K562 (cell line): ENCODE data around the gene SEMA4F. TPM values are rescaled to one million over a fixed set of nuclear protein-coding genes. Genes with fewer than 3 reads are reported as not detected.

Experiments
- BACH1 ChIP-seq: fragments of 200-800 bp; sonication (Bioruptor generic); IDR thresholded peaks from 2 replicates; pipeline ENCODE4 v1.6.1; 2016; ENCODE audit warnings: missing genetic modification characterization, missing compliant biosample characterization
- C11orf30 ChIP-seq: fragments of 450-650 bp; IDR thresholded peaks from 2 replicates; pipeline ENCODE4 v1.6.1; 2016; ENCODE audit warnings: low read depth, mild to moderate bottlenecking
- CTBP1 ChIP-seq: fragments of 450-650 bp; IDR thresholded peaks from 2 replicates; pipeline ENCODE4 v1.6.1; 2016; ENCODE audit warnings: borderline replicate concordance
- ESRRB ChIP-seq: fragments of 250-450 bp; sonication (Bioruptor Pico); IDR thresholded peaks from 2 replicates; pipeline ENCODE4 v1.5.0; 2020; ENCODE audit warnings: mild to moderate bottlenecking, moderate library complexity, borderline replicate concordance
- ETV5 ChIP-seq: sonication (generic); formaldehyde crosslinking; IDR thresholded peaks from 2 replicates; pipeline ENCODE4 v1.4.0; 2020; ENCODE audit warnings: low read depth, mild to moderate bottlenecking, missing genetic modification reagents
- GTF2F1 ChIP-seq: IDR thresholded peaks from 2 replicates; pipeline ENCODE4 v1.6.1; 2011; ENCODE audit warnings: low read depth, low read length, improper control_type of control experiment
- HDAC8 ChIP-seq: fragments of 450-650 bp; IDR thresholded peaks from 2 replicates; pipeline ENCODE4 v1.6.1; 2016; ENCODE audit warnings: mild to moderate bottlenecking, missing genetic modification characterization, moderate library complexity, missing compliant biosample characterization
- HNRNPLL ChIP-seq: fragments of 200-400 bp; formaldehyde crosslinking; IDR thresholded peaks from 2 replicates; pipeline ENCODE4 v1.6.1; 2017; ENCODE audit warnings: low read length, low read depth, mild to moderate bottlenecking; ENCODE audit not compliant: poor library complexity, severe bottlenecking
- IFI16 ChIP-seq: fragments of 250-450 bp; sonication (Bioruptor Pico); IDR thresholded peaks from 2 replicates; pipeline ENCODE4 v2.1.2; 2022; ENCODE audit warnings: mild to moderate bottlenecking, inconsistent platforms
- MIER1 ChIP-seq: fragments of 450-650 bp; IDR thresholded peaks from 2 replicates; pipeline ENCODE4 v1.6.1; 2016; ENCODE audit warnings: antibody characterized with exemption, mild to moderate bottlenecking, low read depth
- MLLT1 ChIP-seq, 2 experiments: fragments of 450-650 bp; IDR thresholded peaks; 2 replicates each; pipeline ENCODE4 v1.6.1; 2016
- MTF1 ChIP-seq: fragments of 250-450 bp; sonication (Bioruptor Pico); IDR thresholded peaks from 2 replicates; pipeline ENCODE4 v1.9.0; 2021; ENCODE audit warnings: moderate library complexity, mild to moderate bottlenecking, inconsistent platforms, borderline replicate concordance
- PBX2 ChIP-seq, 2 experiments: IDR thresholded peaks in 1 of 2; conservative IDR thresholded peaks in 1 of 2; 2 replicates each; pipeline ENCODE4 v1.6.1; 2016; ENCODE audit warnings: low read depth in 2 of 2, mild to moderate bottlenecking in 1 of 2, missing compliant biosample characterization in 1 of 2, missing genetic modification characterization in 1 of 2, moderate library complexity in 1 of 2
- POLR2H ChIP-seq: IDR thresholded peaks from 2 replicates; pipeline ENCODE4 v1.6.1; 2016; ENCODE audit warnings: missing genetic modification characterization, low read depth, mild to moderate bottlenecking, control low read depth, missing compliant biosample characterization, moderate library complexity
- SMARCE1 ChIP-seq: fragments of 450-650 bp; IDR thresholded peaks from 2 replicates; pipeline ENCODE4 v1.7.1; 2016; ENCODE audit warnings: mild to moderate bottlenecking
- SP2 ChIP-seq: IDR thresholded peaks from 2 replicates; pipeline ENCODE4 v1.6.1; 2011; ENCODE audit warnings: mild to moderate bottlenecking, low read depth, low read length, moderate library complexity; ENCODE audit not compliant: poor library complexity, severe bottlenecking; ENCODE audit errors: extremely low read depth
- SRF ChIP-seq, 2 experiments: fragments of 250-450, 450-650 bp in 1 of 2; sonication (Bioruptor Pico) in 1 of 2; sonication (generic) in 1 of 2; formaldehyde crosslinking; IDR thresholded peaks; 2 replicates each; pipeline versions ENCODE4 v1.5.0 to v1.5.1; 2020 to 2022; ENCODE audit warnings: mild to moderate bottlenecking in 1 of 2, missing genetic modification reagents in 1 of 2
- TEAD1 ChIP-seq, 2 experiments: fragments of 450-650 bp in 1 of 2; sonication (generic) in 1 of 2; formaldehyde crosslinking; IDR thresholded peaks; 2 replicates each; pipeline versions ENCODE4 v1.4.0 to v1.8.0; 2020 to 2022; ENCODE audit warnings: mild to moderate bottlenecking in 2 of 2, missing genetic modification reagents in 1 of 2
- polyA plus RNA-seq, 8 experiments: library from polyadenylated mRNA; depleted of rRNA in 4 of 8; stranded (reverse) in 5 of 8; unstranded in 3 of 8; fragments of >200 nt; fragmentation: Nextera tagmentation in 2 of 8; fragmentation: Illumina TruSeq in 1 of 8; extraction: Ambion mirVana in 2 of 8; extraction: Trizol in 1 of 8; gene quantifications; 2 replicates each; pipeline versions ENCODE4 v1.2.1 to v1.2.3, GENCODE V29; 2011 to 2014; ENCODE audit warnings: inconsistent platforms in 1 of 8, missing spikeins in 1 of 8
- total RNA-seq, 7 experiments: library from RNA; depleted of rRNA in 6 of 7; stranded (reverse); fragments of >200 nt in 6 of 7; fragmentation: Illumina TruSeq in 2 of 7; extraction: Trizol in 2 of 7; gene quantifications; 2 replicates each; pipeline versions ENCODE4 v1.2.1 to v1.2.3, GENCODE V29; 2011 to 2021; ENCODE audit warnings: low replicate concordance in 1 of 7
- TF ChIP-seq, protein P1 (sequence below): fragments of 450-650 bp; IDR thresholded peaks from 2 replicates; pipeline ENCODE4 v1.6.1; 2016; ENCODE audit warnings: missing biosample characterization, missing genetic modification characterization
- TF ChIP-seq, protein P2 (sequence below): sonication (generic); formaldehyde crosslinking; IDR thresholded peaks from 2 replicates; pipeline ENCODE4 v1.8.0; 2023; ENCODE audit warnings: mild to moderate bottlenecking, missing genetic modification reagents

SEMA4F gene
- total and polyA plus RNA-seq, 9 of the 15 experiments (the other 6 are each of a cell fraction or from before 2014, with no cell fraction given) = 0.08 to 1.6 (median 0.33) TPM

- TF ChIP-seq SP2 (no peak), POLR2H (peak; percentile 9; the same call in 1 of the 2 replicates), IFI16 (CRISPR knock-in tag) (no peak), HDAC8 (tag) (peak; percentile 82; the same call in 1 of the 2 replicates), MIER1 (no peak), C11orf30 (peak; percentile 76; the same call in 1 of the 2 replicates), ETV5 (CRISPR knock-in tag) (no peak), BACH1 (peak; percentile 39; the same call in 1 of the 2 replicates), PBX2 (CRISPR knock-in tag; IDR thresholded peaks at IDR 0.05; ENCODE audit: low read depth) (no peak), PBX2 (tag; conservative IDR thresholded peaks at IDR 0.05; ENCODE audit: low read depth) (no peak), SMARCE1 (peak; percentile 77; the same call in 1 of the 2 replicates), ESRRB (CRISPR knock-in tag) (no peak), CTBP1 (no peak; the same call in 1 of the 2 replicates), HNRNPLL (no peak), MTF1 (no peak), MLLT1 (IDR thresholded peaks at IDR 0.05) (peak in 1 of 2 experiments; percentile 37; a peak in 1 of 4 replicates), GTF2F1 (no peak), TEAD1 (CRISPR knock-in tag; IDR thresholded peaks at IDR 0.05) (peak in 1 of 2 experiments; percentile 3; a peak in 1 of 4 replicates), SRF (CRISPR knock-in tag; IDR thresholded peaks at IDR 0.05) (peak in 1 of 2 experiments; percentile 60; a peak in 2 of 4 replicates)
- TF ChIP-seq, protein P1, sequence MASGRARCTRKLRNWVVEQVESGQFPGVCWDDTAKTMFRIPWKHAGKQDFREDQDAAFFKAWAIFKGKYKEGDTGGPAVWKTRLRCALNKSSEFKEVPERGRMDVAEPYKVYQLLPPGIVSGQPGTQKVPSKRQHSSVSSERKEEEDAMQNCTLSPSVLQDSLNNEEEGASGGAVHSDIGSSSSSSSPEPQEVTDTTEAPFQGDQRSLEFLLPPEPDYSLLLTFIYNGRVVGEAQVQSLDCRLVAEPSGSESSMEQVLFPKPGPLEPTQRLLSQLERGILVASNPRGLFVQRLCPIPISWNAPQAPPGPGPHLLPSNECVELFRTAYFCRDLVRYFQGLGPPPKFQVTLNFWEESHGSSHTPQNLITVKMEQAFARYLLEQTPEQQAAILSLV = peak; percentile 82
- TF ChIP-seq, protein P2, sequence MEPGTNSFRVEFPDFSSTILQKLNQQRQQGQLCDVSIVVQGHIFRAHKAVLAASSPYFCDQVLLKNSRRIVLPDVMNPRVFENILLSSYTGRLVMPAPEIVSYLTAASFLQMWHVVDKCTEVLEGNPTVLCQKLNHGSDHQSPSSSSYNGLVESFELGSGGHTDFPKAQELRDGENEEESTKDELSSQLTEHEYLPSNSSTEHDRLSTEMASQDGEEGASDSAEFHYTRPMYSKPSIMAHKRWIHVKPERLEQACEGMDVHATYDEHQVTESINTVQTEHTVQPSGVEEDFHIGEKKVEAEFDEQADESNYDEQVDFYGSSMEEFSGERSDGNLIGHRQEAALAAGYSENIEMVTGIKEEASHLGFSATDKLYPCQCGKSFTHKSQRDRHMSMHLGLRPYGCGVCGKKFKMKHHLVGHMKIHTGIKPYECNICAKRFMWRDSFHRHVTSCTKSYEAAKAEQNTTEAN (CRISPR knock-in tag) = no peak
Observed at GRCh38 chr2:74625658-74626425, 28.2 kb upstream of the SEMA4F start (continued).
